NCI-H2227 treated with DMSO at 0.1 percent for 48 hours (cell line): ENCODE measurements around the gene METAP1.
A peak's percentile ranks its signal among the peaks of the same experiment; 100 is the strongest.
"Not testable (repeated sequence)": the region's sequence is repeated elsewhere in the genome, so short reads cannot be mapped to it uniquely, and the experiment has no call there.

Experiments used
- DNase-seq: peaks from one replicate; lab custom pipeline; 2025; lab: John Stamatoyannopoulos, UW

Gene METAP1

GRCh38 chr4:99058228-99058627 lies 62.7 kb downstream of the METAP1 start:
- DNase-seq: no peak

GRCh38 chr4:99059550-99059949 lies 64.0 kb downstream of the METAP1 start:
- no peak for DNase-seq

DNA sequence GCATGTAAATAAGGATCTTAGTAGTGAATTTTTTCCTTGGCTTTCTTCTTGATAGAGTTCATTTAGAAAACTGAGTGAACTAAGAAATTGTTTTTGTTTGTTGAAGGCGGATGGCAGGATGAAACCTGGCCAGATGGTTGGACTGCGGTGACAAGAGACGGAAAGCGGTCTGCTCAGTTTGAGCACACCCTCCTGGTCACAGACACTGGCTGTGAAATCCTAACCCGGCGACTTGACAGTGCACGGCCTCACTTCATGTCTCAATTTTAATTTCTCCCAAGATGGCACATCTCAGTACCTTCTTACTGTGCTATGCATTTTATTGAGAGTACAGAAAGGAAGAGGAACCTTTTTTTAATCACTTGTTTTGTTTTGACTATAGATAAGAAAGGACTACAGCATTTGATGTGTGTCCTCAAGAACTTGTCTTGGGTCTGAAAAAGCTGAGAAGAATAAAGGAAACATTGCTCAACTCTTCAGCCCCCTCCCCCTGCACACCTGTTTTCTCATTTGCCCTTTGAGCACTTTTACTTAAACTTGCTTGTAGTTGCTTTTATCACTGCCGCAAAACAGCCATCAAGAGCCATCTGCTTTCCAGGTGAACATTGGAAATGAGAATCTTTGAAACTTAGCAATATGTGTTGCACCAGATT lies 65.7 kb downstream of the METAP1 start:
- no peak for DNase-seq

GRCh38 chr4:99062120-99062519 lies 66.6 kb downstream of the METAP1 start:
- DNase-seq: peak; percentile 6

- DNase-seq: not testable (repeated sequence)
Observed at GRCh38 chr4:99065521-99065920, 70.0 kb downstream of the METAP1 start.

GRCh38 chr4:99067617-99068016 lies 72.1 kb downstream of the METAP1 start:
- no peak for DNase-seq

GRCh38 chr4:99071159-99071558 lies 75.6 kb downstream of the METAP1 start:
- no peak for DNase-seq

DNA sequence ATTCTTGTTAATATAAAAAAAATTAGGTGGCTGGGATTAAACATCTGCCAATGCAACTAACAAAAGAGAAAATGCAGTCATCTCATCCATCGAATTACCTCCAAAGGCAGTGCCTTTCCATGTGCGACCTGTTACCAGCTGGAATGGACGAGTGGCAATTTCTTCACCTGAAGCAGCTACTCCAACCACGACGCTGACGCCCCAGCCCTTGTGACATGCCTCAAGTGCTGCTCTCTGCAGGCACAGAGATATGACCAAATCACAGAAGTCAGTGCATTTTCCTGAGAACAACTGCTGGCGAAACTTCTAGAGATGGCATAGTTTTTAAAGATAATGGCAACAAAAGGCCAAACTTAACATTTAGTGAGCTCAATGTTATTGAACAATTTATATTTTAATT lies 79.3 kb downstream of the METAP1 start:
- no peak for DNase-seq

- DNase-seq: no peak
Observed at GRCh38 chr4:99076292-99076976, 80.9 kb downstream of the METAP1 start.

DNA sequence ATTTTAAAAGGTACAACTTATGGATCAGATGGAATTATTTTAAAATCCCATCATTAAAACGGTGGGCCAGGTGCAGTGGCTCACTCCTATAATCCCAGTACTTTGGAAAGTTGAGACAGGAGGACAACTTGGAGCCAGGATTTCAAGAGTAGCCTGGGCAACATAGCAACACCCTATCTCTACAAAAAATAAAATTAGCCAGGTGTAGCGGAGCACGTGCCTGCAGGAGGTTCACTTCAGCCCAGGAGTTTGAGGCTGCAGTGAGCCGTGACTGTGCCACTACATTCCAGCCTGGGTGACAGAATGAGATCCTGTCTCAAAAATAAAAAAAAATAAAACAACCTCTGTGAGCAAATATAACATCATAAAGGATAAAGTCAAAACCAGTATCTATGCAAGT lies 81.7 kb downstream of the METAP1 start:
- no peak for DNase-seq

GRCh38 chr4:99078336-99078735 lies 82.8 kb downstream of the METAP1 start:
- DNase-seq: no peak

- DNase-seq: no peak
Observed at GRCh38 chr4:99078931-99079624, 83.6 kb downstream of the METAP1 start.

DNA sequence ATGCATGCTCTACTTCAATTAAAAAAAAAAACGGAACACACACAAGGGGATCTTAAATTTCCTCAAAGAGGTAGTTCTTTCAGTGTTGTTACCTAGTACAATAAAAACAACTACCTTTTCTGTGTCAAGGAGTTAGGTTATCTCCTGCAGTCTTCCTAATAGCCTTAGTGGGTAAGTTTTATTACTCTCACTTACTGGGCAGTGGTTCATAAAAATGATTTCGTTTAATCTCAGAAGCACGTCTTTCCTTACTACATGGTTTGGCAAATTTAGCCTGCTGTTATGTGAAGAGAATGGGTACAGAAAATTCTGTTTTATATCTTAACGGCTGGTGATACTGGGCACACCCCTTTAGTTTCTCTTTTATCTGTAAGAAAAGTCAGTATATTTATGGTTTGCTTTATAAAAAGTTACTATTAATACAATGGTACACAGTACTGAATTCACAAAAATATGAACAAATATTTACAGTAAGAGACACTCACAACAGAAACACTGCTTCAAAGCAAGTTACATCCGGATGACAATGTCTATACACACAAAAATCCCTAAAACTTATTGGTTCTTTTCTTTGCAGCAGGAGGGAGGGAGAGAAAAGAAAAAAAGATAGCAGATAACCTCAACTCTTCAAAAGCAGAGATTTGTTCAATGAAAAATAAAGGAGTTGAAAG lies 84.2 kb downstream of the METAP1 start:
- DNase-seq: no peak

- DNase-seq: not testable (repeated sequence)
Observed at GRCh38 chr4:99080869-99081268, 85.3 kb downstream of the METAP1 start.

DNA sequence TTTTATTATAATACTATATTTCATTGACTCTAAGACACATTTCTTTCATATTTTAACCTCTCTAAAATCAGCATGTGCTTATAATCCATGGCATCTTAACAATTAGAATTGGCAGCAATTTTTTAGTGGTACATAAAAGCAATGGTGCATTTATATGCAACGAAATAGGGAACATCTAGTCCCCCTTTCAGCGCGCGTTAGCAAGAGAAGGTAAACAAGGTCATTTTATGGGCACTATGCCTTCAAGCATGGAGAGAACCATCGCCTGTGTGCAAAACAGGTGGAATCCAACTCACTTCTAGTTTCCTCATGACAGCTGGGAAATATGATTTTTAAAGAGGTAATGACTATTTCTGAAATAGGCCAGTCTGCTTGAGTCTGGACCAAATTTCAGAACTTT lies 86.7 kb downstream of the METAP1 start:
- no peak for DNase-seq

DNA sequence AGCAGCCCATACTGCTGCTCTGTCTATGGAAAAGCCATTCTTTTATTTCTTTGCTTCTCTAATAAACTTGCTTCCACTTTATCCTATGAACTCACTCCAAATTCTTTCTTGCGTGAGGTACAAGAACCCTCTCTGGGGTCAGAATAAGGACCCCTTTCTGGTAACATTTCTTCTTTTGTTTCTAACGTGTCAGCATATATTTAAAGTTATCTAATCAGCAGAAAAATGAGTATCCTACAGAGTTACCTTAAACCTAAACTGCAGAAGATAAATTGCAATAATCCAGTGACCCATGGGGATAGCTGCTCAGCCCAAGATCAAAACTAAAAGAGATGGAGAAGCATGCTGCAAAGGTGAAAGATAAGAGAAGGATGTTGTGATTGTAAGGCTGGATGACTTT lies 89.1 kb downstream of the METAP1 start:
- DNase-seq: no peak

GRCh38 chr4:99088023-99088449 lies 92.5 kb downstream of the METAP1 start:
- peak; percentile 55 for DNase-seq

DNA sequence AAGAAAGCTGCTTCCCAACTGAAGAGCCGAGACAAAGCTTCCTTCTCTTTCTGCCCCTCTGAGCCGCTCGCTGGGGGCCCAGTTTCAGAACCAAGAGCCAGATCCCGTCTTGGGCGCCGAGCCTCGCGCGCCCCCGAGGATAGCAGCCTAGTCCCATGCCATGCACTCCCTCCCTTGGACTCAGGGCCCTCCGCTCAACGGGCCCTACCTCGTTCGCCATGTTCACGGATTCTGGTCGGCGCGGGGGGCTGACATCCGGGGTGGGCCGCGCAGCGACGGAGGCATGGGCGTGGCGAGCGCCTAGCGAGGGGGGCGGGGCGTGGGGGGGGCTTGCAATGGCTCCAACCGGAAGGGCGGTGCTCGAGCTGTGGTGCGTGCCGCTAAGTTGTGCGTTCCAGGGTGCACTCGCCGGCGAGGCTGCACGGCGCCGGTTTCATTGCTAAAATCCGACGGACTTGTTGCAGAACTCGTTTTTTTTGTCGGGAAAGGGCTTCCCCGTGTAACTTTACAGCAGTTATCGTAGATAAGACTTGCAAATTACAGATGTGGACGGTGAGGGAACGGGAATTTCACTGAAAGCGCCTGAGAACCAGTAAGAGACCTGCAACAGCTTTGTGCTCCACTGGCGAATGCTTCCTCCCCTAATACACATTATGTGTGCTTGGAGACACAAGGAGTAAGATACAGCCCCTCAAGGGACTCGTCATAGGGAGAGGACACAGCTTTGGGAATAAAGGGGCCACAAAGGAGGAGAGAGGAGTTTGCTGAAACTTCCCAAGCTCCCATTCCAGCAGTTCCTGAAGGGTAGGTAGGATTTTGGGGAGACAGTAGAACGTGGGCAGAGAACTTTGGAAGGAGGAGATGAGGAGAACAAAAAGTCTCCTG lies 93.2 kb downstream of the METAP1 start, which contains the start of gene ADH5:
Gene ADH5, minus strand, starts transcription at position 308 of the 885 bp plus-strand sequence. Its CDS starts 88 bp downstream, at position 220.
- DNase-seq: peak; percentile 72

GRCh38 chr4:99090481-99091215 lies 95.1 kb downstream of the METAP1 start:
- no peak for DNase-seq

DNA sequence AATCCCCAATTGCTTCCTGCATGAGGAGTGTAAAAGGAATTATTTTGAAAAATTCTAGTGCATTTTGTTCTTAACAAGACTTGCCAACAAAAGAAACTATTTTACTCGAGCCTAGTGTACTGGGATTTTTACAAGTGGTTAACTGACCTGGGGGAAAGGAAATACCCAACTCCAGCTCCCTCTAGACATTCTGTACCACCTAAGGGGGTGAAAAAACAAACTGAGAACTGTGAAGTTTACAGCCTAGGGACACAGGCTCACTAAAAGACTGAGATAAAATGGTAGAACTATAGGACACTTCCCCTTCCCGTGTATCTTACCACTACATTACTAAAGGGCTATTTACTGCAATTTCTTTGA lies 95.7 kb downstream of the METAP1 start:
- no peak for DNase-seq

- DNase-seq: not testable (repeated sequence)
Observed at GRCh38 chr4:99091841-99092240, 96.3 kb downstream of the METAP1 start.
